ENCODE measurements around the gene IMMP2L.

The IMMP2L gene

DNA sequence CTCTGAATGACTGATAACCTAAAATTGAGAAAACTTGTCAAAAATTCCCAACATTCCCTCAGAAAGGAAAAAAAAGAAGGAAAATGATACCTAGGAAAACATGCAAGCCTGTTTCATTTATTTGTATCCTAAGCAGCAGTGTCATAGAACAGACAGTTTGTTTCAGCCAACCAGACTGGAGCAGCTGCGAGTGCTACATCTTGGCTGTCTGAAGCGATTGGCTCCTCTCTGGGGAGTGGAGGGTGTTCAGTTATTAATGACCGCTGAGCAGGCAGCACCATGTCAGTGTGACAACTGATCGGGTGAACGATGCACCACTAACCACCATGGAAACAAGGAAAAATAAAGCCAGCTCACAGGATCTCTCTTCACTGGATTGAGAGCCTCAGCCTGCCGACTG, 471.4 kb downstream of the IMMP2L start, which contains the start of gene LRRN3:
TSS of gene LRRN3 (plus strand) at position 282 of the 400 bp plus-strand sequence. CDS start 31,646 bp downstream, outside the sequence.
- peaks cover 36% of the 10 kb centered on the region for H3K36me3 Mint-ChIP-seq (ENCODE audit: low read depth)
- H3K4me1 Mint-ChIP-seq (ENCODE audit: low read depth) = peaks cover 52% of the 10 kb centered on the region
- H3K27me3 Mint-ChIP-seq (ENCODE audit: low read depth) = no peaks in the 10 kb centered on the region
- peak within 1 kb of the TSS; percentile 82 for H3K27ac Mint-ChIP-seq
- H3K4me3 Mint-ChIP-seq = peak within 1 kb of the TSS; percentile 95
- no peaks in the 10 kb centered on the region for H3K9me3 Mint-ChIP-seq

DNA sequence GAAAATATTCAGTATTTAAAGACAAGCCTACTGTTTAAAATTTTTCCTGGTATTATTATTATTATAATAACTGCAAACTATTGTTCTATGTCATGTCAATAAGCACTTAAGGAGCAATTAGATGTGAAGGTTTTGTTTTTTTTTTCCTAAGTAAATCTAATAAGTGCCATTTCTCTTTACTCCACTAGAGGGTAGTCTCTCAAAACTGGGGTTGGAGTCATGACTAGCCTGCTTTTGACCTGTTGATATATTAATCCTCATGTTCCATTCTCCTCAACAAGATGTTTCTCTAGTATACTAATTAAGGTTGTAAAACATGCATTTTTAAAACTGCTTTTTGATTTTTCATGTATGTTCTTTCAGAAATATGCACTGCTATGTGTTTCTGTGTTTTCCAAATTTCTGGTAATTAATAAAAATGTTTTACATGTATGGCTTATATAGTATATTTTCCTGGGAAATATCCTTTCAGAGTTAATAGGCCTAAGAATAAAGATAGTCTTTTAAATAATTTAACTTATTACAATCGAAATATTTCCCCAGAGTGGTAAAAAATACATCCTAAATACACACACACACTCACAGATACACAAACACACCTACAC, 472.4 kb downstream of the IMMP2L start:
- Mint-ChIP-seq H3K27ac (peak overlapping the region; percentile 16), H3K4me1 (ENCODE audit: low read depth) (peaks cover 49% of the 10 kb centered on the region), H3K36me3 (ENCODE audit: low read depth) (peaks cover 34% of the 10 kb centered on the region), H3K27me3 (ENCODE audit: low read depth) (no peaks in the 10 kb centered on the region), H3K4me3 (peak overlapping the region; percentile 95), H3K9me3 (no peaks in the 10 kb centered on the region)

DNA sequence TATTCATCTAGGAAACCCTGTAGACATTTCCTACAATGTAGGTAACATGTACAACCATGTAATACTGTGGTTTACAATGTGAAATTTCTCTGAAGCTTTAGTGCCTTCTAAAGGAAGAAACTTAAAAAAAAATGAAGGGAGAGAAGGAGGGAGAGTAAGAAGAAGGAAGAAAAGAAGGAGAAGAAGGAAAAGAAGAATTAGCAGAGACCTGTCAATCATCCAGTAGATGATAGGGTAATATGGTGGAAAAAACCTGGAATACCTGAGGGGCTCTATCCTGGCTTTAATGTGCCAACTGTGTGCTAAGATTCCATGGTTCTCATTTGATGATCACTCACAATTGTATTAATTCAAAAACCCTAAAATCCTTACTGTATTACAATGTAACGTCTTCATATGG, 474.0 kb downstream of the IMMP2L start:
- Mint-ChIP-seq H3K36me3 (ENCODE audit: low read depth) (peaks cover 23% of the 10 kb centered on the region), H3K4me1 (ENCODE audit: low read depth) (peaks cover 51% of the 10 kb centered on the region), H3K9me3 (peaks cover 5% of the 10 kb centered on the region), H3K27ac (peak overlapping the region; percentile 37), H3K4me3 (peak overlapping the region; percentile 16), H3K27me3 (ENCODE audit: low read depth) (no peaks in the 10 kb centered on the region)

DNA sequence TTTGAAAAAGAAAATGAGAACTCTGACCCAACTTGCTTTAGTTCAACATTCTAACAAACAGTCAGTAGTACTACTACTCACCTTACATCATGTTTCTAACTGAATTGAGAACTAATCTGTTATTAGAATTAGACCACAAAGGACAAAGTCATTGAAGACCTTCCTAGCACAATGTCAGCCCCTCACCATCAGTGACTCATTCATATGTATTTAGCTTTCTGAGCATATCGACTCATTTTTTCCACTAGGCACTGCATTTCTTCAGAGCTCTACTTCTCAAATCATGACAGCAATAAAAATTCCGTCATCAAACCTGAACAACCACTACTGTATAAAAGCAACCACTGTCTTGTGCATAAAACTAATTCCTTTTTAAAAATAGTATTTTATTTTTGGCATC, 475.8 kb downstream of the IMMP2L start:
- H3K27me3 Mint-ChIP-seq (ENCODE audit: low read depth) = no peaks in the 10 kb centered on the region
- peaks cover 14% of the 10 kb centered on the region for H3K36me3 Mint-ChIP-seq (ENCODE audit: low read depth)
- H3K4me3 Mint-ChIP-seq = no peak overlapping the region
- H3K27ac Mint-ChIP-seq = peak overlapping the region; percentile 73
- H3K4me1 Mint-ChIP-seq (ENCODE audit: low read depth) = peaks cover 59% of the 10 kb centered on the region
- peaks cover 5% of the 10 kb centered on the region for H3K9me3 Mint-ChIP-seq

DNA sequence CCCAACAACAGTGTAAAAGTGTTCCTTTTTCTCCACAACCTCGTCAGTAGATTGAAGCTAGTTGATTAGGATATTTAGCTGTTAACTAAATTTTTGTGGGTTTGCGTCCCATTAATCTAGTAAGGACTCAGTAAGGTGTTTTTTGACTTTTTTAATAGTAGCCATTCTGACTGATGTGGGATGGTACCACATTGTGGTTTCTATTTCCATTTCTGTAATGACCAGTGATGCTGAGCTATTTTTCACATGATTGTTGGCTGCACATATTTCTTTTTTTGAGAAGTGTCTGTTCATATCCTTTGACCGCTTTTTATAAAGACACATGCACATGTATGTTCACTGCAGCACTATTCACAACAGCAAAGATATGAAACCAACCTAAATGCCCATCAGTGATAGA, 476.9 kb downstream of the IMMP2L start:
- no peaks in the 10 kb centered on the region for H3K27me3 Mint-ChIP-seq (ENCODE audit: low read depth)
- peaks cover 5% of the 10 kb centered on the region for H3K9me3 Mint-ChIP-seq
- H3K4me3 Mint-ChIP-seq = no peak overlapping the region
- peaks cover 59% of the 10 kb centered on the region for H3K4me1 Mint-ChIP-seq (ENCODE audit: low read depth)
- H3K27ac Mint-ChIP-seq = no peak overlapping the region
- peaks cover 10% of the 10 kb centered on the region for H3K36me3 Mint-ChIP-seq (ENCODE audit: low read depth)

DNA sequence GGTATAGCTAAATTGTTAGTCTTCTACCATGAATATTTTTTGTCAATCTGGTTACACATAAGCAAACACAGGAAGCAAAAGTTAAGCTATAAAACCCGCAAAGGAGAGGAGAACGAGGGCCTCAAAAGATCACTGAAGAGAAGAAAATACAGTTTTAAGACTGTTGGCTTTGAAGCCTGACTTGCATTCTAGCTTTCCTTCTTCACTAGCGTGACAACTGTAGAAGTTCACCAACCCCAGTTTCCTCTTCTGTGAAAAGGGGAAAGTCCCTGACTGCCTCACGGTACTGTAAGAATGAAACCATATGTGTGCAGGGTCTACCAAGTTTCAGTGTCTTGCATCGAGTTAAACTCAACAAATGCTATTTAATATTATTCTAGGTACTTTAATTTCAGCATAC, 478.9 kb downstream of the IMMP2L start:
- Mint-ChIP-seq H3K4me1 (ENCODE audit: low read depth) (peaks cover 56% of the 10 kb centered on the region), H3K4me3 (peak overlapping the region; percentile 60), H3K27me3 (ENCODE audit: low read depth) (no peaks in the 10 kb centered on the region), H3K27ac (peak overlapping the region; percentile 85), H3K9me3 (peaks cover 5% of the 10 kb centered on the region), H3K36me3 (ENCODE audit: low read depth) (peaks cover 10% of the 10 kb centered on the region)

DNA sequence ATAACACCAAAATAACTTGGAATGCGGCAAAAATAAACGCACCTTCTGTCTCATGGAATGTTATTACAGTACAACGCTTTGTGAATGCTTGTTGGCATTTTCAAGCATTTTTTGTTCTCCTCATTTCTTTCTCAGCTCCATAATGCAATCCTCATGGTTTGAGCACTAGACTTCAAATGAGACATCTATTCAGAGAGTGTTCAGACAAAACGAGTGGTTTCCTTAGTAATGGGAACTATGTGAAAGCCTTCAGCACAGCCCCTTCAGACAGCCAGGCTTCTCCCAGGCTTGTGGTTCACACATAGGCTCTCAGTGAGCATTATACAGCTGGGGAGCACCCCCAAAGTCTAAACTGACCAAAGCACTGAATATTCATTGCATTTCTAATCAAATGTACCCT, 479.9 kb downstream of the IMMP2L start:
- Mint-ChIP-seq H3K9me3 (peaks cover 5% of the 10 kb centered on the region), H3K4me3 (peak overlapping the region; percentile 30), H3K36me3 (ENCODE audit: low read depth) (peaks cover 10% of the 10 kb centered on the region), H3K4me1 (ENCODE audit: low read depth) (peaks cover 52% of the 10 kb centered on the region), H3K27me3 (ENCODE audit: low read depth) (no peaks in the 10 kb centered on the region), H3K27ac (peak overlapping the region; percentile 85)

DNA sequence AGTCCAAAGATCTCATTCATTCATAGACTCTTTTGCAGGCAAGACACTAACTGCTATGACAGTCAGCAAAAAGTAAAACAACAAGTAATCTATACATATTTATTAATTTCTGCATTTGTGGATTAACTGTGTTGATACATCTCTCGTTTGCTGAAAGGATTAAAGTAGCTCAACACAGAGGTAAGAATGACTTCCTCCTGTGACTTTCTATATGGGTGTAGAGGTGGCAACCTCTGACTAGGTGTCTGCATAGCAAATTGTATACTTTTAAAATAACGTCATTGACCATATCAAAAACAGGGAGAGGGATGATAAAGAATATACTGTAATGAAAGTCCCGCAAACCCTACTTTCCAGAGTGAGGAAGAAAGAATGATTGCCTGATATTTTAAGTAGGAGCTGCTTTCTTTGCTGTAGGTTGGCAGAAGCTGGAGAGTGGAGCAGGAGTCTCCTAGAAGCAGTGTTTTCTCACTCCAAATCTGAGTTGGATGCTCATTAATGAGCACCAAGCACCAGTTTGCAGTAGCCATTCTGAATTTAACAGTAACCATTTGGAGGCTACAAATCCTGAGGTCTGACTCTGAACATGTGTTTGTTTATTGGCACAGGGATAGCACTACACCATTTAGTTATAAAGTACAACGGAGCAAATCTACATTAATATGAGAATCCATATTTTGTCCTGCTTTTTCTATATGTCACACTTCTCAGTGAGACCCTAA, 480.6 kb downstream of the IMMP2L start:
- no peaks in the 10 kb centered on the region for H3K27me3 Mint-ChIP-seq (ENCODE audit: low read depth)
- peak overlapping the region; percentile 41 for H3K4me3 Mint-ChIP-seq
- peak overlapping the region; percentile 85 for H3K27ac Mint-ChIP-seq
- peaks cover 58% of the 10 kb centered on the region for H3K4me1 Mint-ChIP-seq (ENCODE audit: low read depth)
- H3K9me3 Mint-ChIP-seq = peaks cover 5% of the 10 kb centered on the region
- H3K36me3 Mint-ChIP-seq (ENCODE audit: low read depth) = peaks cover 10% of the 10 kb centered on the region

DNA sequence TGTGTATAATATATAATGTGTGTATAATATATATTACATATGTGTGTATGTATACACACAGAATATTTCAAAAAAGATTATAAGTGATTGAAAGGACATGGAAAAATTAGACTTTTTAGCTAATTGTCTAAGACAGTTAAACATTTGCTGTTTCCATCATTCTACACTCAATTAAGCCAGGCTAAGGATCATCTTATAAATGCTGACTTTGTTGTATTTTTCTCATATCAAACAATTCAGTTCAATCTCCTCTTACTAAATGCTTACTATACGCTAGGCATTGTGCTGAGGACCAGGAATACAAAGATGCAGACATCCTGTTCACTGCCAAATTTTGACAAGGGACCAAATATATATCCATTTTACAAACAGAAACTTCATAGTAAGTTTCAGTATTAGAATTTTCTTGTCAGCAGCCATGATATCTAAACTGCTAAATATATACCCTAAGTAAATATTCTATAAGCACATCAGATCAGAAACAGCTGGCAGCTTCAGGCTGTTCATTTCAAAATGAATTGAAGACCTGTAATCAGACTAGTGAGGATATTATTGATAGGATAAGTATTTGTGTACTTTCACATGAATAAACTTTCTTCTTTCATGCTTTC, 481.7 kb downstream of the IMMP2L start:
- no peak overlapping the region for H3K4me3 Mint-ChIP-seq
- peak overlapping the region; percentile 56 for H3K27ac Mint-ChIP-seq
- peaks cover 14% of the 10 kb centered on the region for H3K36me3 Mint-ChIP-seq (ENCODE audit: low read depth)
- H3K9me3 Mint-ChIP-seq = peaks cover 5% of the 10 kb centered on the region
- H3K4me1 Mint-ChIP-seq (ENCODE audit: low read depth) = peaks cover 66% of the 10 kb centered on the region
- no peaks in the 10 kb centered on the region for H3K27me3 Mint-ChIP-seq (ENCODE audit: low read depth)

DNA sequence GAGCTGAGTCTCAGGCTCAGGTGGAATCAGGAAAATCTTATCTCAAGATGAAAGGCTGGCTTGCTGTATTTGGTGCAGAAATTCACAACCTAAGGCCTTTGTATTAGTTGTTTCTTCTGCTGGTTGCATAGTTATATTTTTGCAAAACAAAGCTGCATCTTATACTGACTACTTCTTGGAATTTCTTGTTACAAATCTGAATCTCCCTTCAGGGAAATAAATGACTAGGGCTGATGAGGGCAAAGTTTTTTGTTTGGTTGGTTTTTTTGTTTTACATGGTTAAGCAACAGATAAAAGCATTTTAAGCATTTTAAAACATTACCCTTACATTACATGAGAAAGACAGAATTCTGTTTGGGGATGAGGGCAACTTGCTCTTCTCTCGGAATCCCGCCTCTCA, 485.3 kb downstream of the IMMP2L start:
- H3K27ac Mint-ChIP-seq = peak overlapping the region; percentile 74
- H3K36me3 Mint-ChIP-seq (ENCODE audit: low read depth) = peaks cover 14% of the 10 kb centered on the region
- no peak overlapping the region for H3K4me3 Mint-ChIP-seq
- H3K9me3 Mint-ChIP-seq = no peaks in the 10 kb centered on the region
- no peaks in the 10 kb centered on the region for H3K27me3 Mint-ChIP-seq (ENCODE audit: low read depth)
- peaks cover 58% of the 10 kb centered on the region for H3K4me1 Mint-ChIP-seq (ENCODE audit: low read depth)

DNA sequence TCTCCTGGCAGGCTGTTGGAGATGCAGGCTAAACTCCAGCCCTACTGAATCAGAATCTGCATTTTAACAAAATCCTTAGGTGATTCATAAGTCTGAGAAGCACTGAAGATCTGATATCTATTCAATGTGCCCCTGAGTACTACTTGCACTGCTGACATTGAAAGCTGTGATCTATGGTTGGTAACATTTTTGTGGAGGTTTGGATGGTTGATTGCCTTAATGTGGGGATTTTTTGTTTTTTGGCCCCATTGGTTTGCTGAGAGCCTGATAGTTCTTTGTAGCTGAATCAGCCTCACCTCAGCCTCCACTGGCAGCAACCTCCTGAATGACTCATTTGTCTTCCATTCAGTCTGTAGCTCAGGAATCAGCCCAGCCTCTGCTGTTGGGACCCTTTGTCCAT, 486.1 kb downstream of the IMMP2L start:
- peaks cover 14% of the 10 kb centered on the region for H3K36me3 Mint-ChIP-seq (ENCODE audit: low read depth)
- peak overlapping the region; percentile 74 for H3K27ac Mint-ChIP-seq
- H3K9me3 Mint-ChIP-seq = no peaks in the 10 kb centered on the region
- no peaks in the 10 kb centered on the region for H3K27me3 Mint-ChIP-seq (ENCODE audit: low read depth)
- peaks cover 52% of the 10 kb centered on the region for H3K4me1 Mint-ChIP-seq (ENCODE audit: low read depth)
- H3K4me3 Mint-ChIP-seq = peak overlapping the region; percentile 43

DNA sequence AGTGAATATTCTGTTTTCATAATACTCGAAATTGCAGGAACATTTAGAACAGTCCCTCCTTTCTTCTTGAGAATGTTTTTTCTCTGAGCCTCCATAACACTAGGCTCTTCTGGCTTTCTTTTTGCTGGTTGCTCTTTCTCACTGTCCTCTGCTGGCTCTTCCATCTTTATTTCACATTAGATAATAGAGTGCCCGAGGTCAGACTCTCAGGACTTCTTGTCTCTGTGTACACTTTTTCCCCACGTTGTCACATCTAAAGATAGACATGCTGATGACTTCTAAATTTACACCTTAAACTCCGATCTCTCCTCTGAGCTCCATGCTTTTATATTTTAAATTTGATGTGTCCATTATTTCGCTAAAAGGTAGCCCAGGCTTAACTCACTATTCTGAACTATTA, 486.8 kb downstream of the IMMP2L start:
- Mint-ChIP-seq H3K36me3 (ENCODE audit: low read depth) (peaks cover 14% of the 10 kb centered on the region), H3K4me3 (peak overlapping the region; percentile 43), H3K27ac (peak overlapping the region; percentile 74), H3K4me1 (ENCODE audit: low read depth) (peaks cover 48% of the 10 kb centered on the region), H3K27me3 (ENCODE audit: low read depth) (no peaks in the 10 kb centered on the region), H3K9me3 (no peaks in the 10 kb centered on the region)

DNA sequence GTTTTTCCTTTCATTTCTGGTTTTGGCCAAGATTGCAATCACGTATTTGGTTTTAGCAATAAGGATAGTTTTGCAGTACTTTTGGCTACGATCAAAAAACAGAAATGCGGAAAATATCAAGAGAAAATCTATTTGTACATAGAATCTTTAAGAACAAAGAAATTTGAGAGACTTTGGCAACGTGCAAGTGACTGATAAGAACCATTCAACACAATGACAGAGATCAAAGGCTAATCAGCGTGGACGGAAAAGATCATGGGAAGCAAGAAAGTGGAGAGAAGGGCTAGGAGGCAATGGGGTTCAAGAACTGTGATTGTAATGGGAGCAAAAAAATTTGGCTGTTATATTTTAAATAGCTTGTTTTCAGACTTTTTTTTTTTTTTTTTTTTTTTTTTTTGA, 487.5 kb downstream of the IMMP2L start:
- Mint-ChIP-seq H3K27me3 (ENCODE audit: low read depth) (no peaks in the 10 kb centered on the region), H3K27ac (peak overlapping the region; percentile 62), H3K36me3 (ENCODE audit: low read depth) (peaks cover 14% of the 10 kb centered on the region), H3K9me3 (no peaks in the 10 kb centered on the region), H3K4me3 (no peak overlapping the region), H3K4me1 (ENCODE audit: low read depth) (peaks cover 47% of the 10 kb centered on the region)

DNA sequence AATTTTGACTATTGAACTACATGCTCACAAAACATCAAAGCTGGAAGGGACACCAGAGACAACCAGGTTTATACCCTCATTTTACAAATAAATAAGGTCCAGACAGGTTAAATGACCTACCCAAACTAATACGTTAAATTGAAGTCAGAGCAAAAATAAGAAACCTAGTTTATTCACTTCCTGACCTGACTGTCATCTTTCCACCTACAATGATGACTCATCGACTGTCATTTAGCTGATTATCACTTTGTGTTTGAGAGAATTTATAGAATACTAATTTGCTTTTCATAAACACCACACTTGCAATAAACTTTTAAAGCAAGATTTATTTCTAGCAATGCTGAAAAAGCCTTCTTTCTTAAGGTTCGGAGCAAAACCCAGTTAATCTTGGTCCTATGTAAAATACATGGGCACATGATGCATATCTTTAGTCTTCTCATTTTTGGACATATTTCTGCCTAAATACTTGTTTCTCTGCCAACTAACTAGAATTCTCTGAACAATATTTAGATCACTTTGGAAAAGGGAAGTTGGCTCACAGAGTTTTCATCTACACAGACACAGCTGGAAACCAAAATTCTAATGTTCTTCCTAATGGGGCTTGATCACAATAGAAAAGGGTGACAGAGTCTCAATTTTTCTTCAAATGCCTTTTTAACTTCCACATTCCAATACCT, 488.1 kb downstream of the IMMP2L start:
- Mint-ChIP-seq H3K4me1 (ENCODE audit: low read depth) (peaks cover 48% of the 10 kb centered on the region), H3K36me3 (ENCODE audit: low read depth) (peaks cover 14% of the 10 kb centered on the region), H3K27me3 (ENCODE audit: low read depth) (no peaks in the 10 kb centered on the region), H3K27ac (peak overlapping the region; percentile 62), H3K9me3 (no peaks in the 10 kb centered on the region), H3K4me3 (peak overlapping the region; percentile 28)
